Measurements from ENCODE around the gene ARL4A.

The ARL4A gene

GRCh38 chr7:12737373-12737772 lies 49.9 kb downstream of the ARL4A start:
- ATAC-seq, result no peak
- TF ChIP-seq OSR1 (CRISPR knock-in tag; IDR thresholded peaks at IDR 0.05) (no peak), ZNF8 (CRISPR knock-in tag; IDR thresholded peaks at IDR 0.05) (no peak), RARB (CRISPR knock-in tag; IDR thresholded peaks at IDR 0.05) (no peak), TOX (CRISPR knock-in tag; IDR thresholded peaks at IDR 0.05; ENCODE audit: borderline replicate concordance) (no peak)

- TF ChIP-seq TSHZ2 (CRISPR knock-in tag; IDR thresholded peaks at IDR 0.05) (no peak), ZNF70 (CRISPR knock-in tag; IDR thresholded peaks at IDR 0.05) (no peak), GLIS3 (CRISPR knock-in tag; IDR thresholded peaks at IDR 0.05) (no peak), PATZ1 (CRISPR knock-in tag; IDR thresholded peaks at IDR 0.05; ENCODE audit: borderline replicate concordance) (no peak)
- ATAC-seq, result no peak
Measured at GRCh38 chr7:12737836-12738235, 50.4 kb downstream of the ARL4A start.

GRCh38 chr7:12738665-12739064 lies 51.2 kb downstream of the ARL4A start:
- TF ChIP-seq ZNF8 (CRISPR knock-in tag; IDR thresholded peaks at IDR 0.05) (no peak), CSRNP3 (CRISPR knock-in tag; IDR thresholded peaks at IDR 0.05) (no peak), CREB5 (CRISPR knock-in tag; IDR thresholded peaks at IDR 0.05; ENCODE audit: low read depth) (no peak), ISL1 (CRISPR knock-in tag; IDR thresholded peaks at IDR 0.05) (no peak), ARNTL (CRISPR knock-in tag; IDR thresholded peaks at IDR 0.05; ENCODE audit: borderline replicate concordance, low read depth) (no peak), PATZ1 (CRISPR knock-in tag; IDR thresholded peaks at IDR 0.05; ENCODE audit: borderline replicate concordance) (no peak)
- no peak for ATAC-seq

Measured in SK-N-SH treated with all-trans-retinoic acid at 6 μM for 48 hours (cell line).